ENCODE results near the gene TIA1. TPM values are rescaled to one million over a fixed set of nuclear protein-coding genes. Genes with fewer than 3 reads are reported as not detected.
"Not testable (repeated sequence)": the region's sequence is repeated elsewhere in the genome, so short reads cannot be mapped to it uniquely, and the experiment has no call there.

Gene TIA1
- total RNA-seq, 1 experiment from 2014 or later: 123 TPM

- ChIA-PET POLR2A (ENCODE audit: unreplicated experiment) (interaction anchor here (0.6 kb wide), 1 partner anchor 415 kb away, joined by 5 read pairs; no protein-coding TSS in a partner anchor), CTCF (no interaction called here)
- no TSS peak for BruUV-seq (replicated peaks)
- ATAC-seq (no peak), DNase-seq (no peak)
- Histone ChIP-seq H3K36me3 (ENCODE audit: low read depth, low read length) (peaks cover 7% of the 10 kb centered on the region), H3K4me3 (ENCODE audit: low read length) (no peak overlapping the region), H4K20me1 (ENCODE audit: low read length) (no peaks in the 10 kb centered on the region), H2AFZ (ENCODE audit: low read length) (no peak overlapping the region), H3F3A (ENCODE audit: low read length, unreplicated experiment) (no peaks in the 10 kb centered on the region), H3K4me2 (ENCODE audit: low read length) (no peak overlapping the region), H3K9ac (ENCODE audit: low read length) (no peak overlapping the region), H3K79me2 (ENCODE audit: low read length) (no peaks in the 10 kb centered on the region), H3K9me2 (replicated peaks; ENCODE audit: low read length) (no peaks in the 10 kb centered on the region), H3K4me1 (ENCODE audit: insufficient read depth, low read length) (no peaks in the 10 kb centered on the region), H3K9me3 (ENCODE audit: low read length) (no peaks in the 10 kb centered on the region), H3K27me3 (ENCODE audit: low read length) (no peaks in the 10 kb centered on the region), H3K27ac (ENCODE audit: low read length) (no peak overlapping the region)
- no peak for TF ChIP-seq EZH2phosphoT487 (IDR thresholded peaks at IDR 0.05; ENCODE audit: borderline replicate concordance, low read length)
- TF ChIP-seq EZH2 (IDR thresholded peaks at IDR 0.05; ENCODE audit: low read length, unreplicated experiment): no peak
- TF ChIP-seq CTCF (conservative IDR thresholded peaks at IDR 0.05; ENCODE audit: low read depth, low read length): no peak
- intact Hi-C loops (cut with micrococcal nuclease): no loop called here
These were observed 65.7 kb downstream of the TIA1 start for GRCh38 chr2:70182689-70183088.

- ChIA-PET POLR2A (ENCODE audit: unreplicated experiment) (no interaction called here), CTCF (no interaction called here)
- H3K4me2 ChIP-seq (ENCODE audit: low read length): no peak overlapping the region
- no peak overlapping the region for H2AFZ ChIP-seq (ENCODE audit: low read length)
- no peaks in the 10 kb centered on the region for H4K20me1 ChIP-seq (ENCODE audit: low read length)
- H3K79me2 ChIP-seq (ENCODE audit: low read length): no peaks in the 10 kb centered on the region
- no peaks in the 10 kb centered on the region for H3K9me2 ChIP-seq (replicated peaks; ENCODE audit: low read length)
- intact Hi-C loops (cut with micrococcal nuclease): no loop called here
- no peaks in the 10 kb centered on the region for H3F3A ChIP-seq (ENCODE audit: low read length, unreplicated experiment)
- BruUV-seq (replicated peaks): no TSS peak
- no peak overlapping the region for H3K9ac ChIP-seq (ENCODE audit: low read length)
- no peaks in the 10 kb centered on the region for H3K27me3 ChIP-seq (ENCODE audit: low read length)
- H3K4me3 ChIP-seq (ENCODE audit: low read length): no peak overlapping the region
- TF ChIP-seq EZH2 (IDR thresholded peaks at IDR 0.05; ENCODE audit: low read length, unreplicated experiment) (no peak), CTCF (conservative IDR thresholded peaks at IDR 0.05; ENCODE audit: low read depth, low read length) (no peak), EZH2phosphoT487 (IDR thresholded peaks at IDR 0.05; ENCODE audit: borderline replicate concordance, low read length) (no peak)
- no peak for DNase-seq
- no peaks in the 10 kb centered on the region for H3K4me1 ChIP-seq (ENCODE audit: insufficient read depth, low read length)
- H3K36me3 ChIP-seq (ENCODE audit: low read depth, low read length): peaks cover 7% of the 10 kb centered on the region
- no peak overlapping the region for H3K27ac ChIP-seq (ENCODE audit: low read length)
- ATAC-seq: no peak
- H3K9me3 ChIP-seq (ENCODE audit: low read length): no peaks in the 10 kb centered on the region
These were observed 67.0 kb downstream of the TIA1 start for GRCh38 chr2:70181363-70181956.

- ATAC-seq (no peak), DNase-seq (no peak)
- POLR2A ChIA-PET (ENCODE audit: unreplicated experiment): no interaction called here
- TF ChIP-seq CTCF (conservative IDR thresholded peaks at IDR 0.05; ENCODE audit: low read depth, low read length) (no peak), EZH2phosphoT487 (IDR thresholded peaks at IDR 0.05; ENCODE audit: borderline replicate concordance, low read length) (no peak), EZH2 (IDR thresholded peaks at IDR 0.05; ENCODE audit: low read length, unreplicated experiment) (no peak)
- Histone ChIP-seq H2AFZ (ENCODE audit: low read length) (no peak overlapping the region), H3K4me1 (ENCODE audit: insufficient read depth, low read length) (no peaks in the 10 kb centered on the region), H3K4me3 (ENCODE audit: low read length) (no peak overlapping the region), H3K4me2 (ENCODE audit: low read length) (no peak overlapping the region), H3K9ac (ENCODE audit: low read length) (no peak overlapping the region), H4K20me1 (ENCODE audit: low read length) (no peaks in the 10 kb centered on the region), H3K9me2 (replicated peaks; ENCODE audit: low read length) (no peaks in the 10 kb centered on the region), H3K79me2 (ENCODE audit: low read length) (no peaks in the 10 kb centered on the region), H3F3A (ENCODE audit: low read length, unreplicated experiment) (no peaks in the 10 kb centered on the region), H3K27ac (ENCODE audit: low read length) (no peak overlapping the region), H3K36me3 (ENCODE audit: low read depth, low read length) (peaks cover 12% of the 10 kb centered on the region), H3K9me3 (ENCODE audit: low read length) (no peaks in the 10 kb centered on the region), H3K27me3 (ENCODE audit: low read length) (no peaks in the 10 kb centered on the region)
- intact Hi-C loops (cut with micrococcal nuclease): no loop called here
- CTCF ChIA-PET: no interaction called here
- no TSS peak for BruUV-seq (replicated peaks)
These were observed 74.9 kb downstream of the TIA1 start for GRCh38 chr2:70173520-70173919.

- H3K27ac ChIP-seq (ENCODE audit: low read length); H3K27me3 ChIP-seq (ENCODE audit: low read length); H3F3A ChIP-seq (ENCODE audit: low read length, unreplicated experiment); intact Hi-C loops (cut with micrococcal nuclease); H3K4me1 ChIP-seq (ENCODE audit: insufficient read depth, low read length); H3K9ac ChIP-seq (ENCODE audit: low read length); H3K79me2 ChIP-seq (ENCODE audit: low read length); H4K20me1 ChIP-seq (ENCODE audit: low read length); CTCF ChIA-PET; H3K9me3 ChIP-seq (ENCODE audit: low read length); H3K4me2 ChIP-seq (ENCODE audit: low read length); H3K36me3 ChIP-seq (ENCODE audit: low read depth, low read length); DNase-seq; H3K9me2 ChIP-seq (replicated peaks; ENCODE audit: low read length); H3K4me3 ChIP-seq (ENCODE audit: low read length); POLR2A ChIA-PET (ENCODE audit: unreplicated experiment); BruUV-seq (replicated peaks); ATAC-seq; H2AFZ ChIP-seq (ENCODE audit: low read length): not testable (repeated sequence)
These were observed 78.7 kb downstream of the TIA1 start for GRCh38 chr2:70169654-70170245.
